NB4 (cell line): ENCODE results near the gene ALPK1.

Experiments
- MYC ChIP-seq: IDR thresholded peaks from 2 replicates; pipeline ENCODE4 v1.6.1; 2011; ENCODE audit warnings: low read depth, low read length
- POLR2A ChIP-seq: IDR thresholded peaks from 2 replicates; pipeline ENCODE4 v1.6.1; 2011; ENCODE audit warnings: mild to moderate bottlenecking; ENCODE audit not compliant: insufficient read length; ENCODE audit errors: extremely low read depth
- TF ChIP-seq, protein P1 (sequence below): IDR thresholded peaks from one replicate; pipeline ENCODE4 v1.5.1; 2012; ENCODE audit warnings: low read depth, low read length
- TF ChIP-seq, protein P2 (sequence below): IDR thresholded peaks from 2 replicates; pipeline ENCODE4 v1.6.1; 2011; ENCODE audit warnings: low read depth, low read length

- TF ChIP-seq, protein P1, sequence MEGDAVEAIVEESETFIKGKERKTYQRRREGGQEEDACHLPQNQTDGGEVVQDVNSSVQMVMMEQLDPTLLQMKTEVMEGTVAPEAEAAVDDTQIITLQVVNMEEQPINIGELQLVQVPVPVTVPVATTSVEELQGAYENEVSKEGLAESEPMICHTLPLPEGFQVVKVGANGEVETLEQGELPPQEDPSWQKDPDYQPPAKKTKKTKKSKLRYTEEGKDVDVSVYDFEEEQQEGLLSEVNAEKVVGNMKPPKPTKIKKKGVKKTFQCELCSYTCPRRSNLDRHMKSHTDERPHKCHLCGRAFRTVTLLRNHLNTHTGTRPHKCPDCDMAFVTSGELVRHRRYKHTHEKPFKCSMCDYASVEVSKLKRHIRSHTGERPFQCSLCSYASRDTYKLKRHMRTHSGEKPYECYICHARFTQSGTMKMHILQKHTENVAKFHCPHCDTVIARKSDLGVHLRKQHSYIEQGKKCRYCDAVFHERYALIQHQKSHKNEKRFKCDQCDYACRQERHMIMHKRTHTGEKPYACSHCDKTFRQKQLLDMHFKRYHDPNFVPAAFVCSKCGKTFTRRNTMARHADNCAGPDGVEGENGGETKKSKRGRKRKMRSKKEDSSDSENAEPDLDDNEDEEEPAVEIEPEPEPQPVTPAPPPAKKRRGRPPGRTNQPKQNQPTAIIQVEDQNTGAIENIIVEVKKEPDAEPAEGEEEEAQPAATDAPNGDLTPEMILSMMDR = no peak
- TF ChIP-seq POLR2A (no peak), MYC (no peak)
- TF ChIP-seq, protein P2, sequence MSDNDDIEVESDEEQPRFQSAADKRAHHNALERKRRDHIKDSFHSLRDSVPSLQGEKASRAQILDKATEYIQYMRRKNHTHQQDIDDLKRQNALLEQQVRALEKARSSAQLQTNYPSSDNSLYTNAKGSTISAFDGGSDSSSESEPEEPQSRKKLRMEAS = no peak
These were observed 17.9 kb upstream of the ALPK1 start for GRCh38 chr4:112279025-112279881.
